ENCODE measurements around the gene CFAP65.

Gene CFAP65

DNA sequence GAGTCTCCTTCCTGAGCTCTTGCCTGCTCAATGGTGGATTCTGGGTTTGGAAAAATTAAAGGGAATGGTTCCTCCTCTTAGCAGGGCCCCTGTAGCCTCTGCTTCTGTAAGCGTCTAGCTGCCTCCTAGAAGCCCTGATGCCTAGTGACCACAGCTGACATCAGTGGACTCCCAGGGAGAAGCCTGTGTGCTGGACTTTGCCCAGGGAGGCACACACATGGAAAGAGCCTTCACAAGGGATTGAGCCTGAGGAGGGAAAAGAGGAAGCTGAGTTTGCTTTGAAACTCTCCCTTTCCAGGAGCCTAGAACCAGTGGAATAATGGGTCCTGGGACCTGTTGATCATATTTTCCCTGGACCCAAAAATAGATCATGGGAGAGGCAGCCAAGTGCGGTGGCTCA is 1.4 kb upstream of the CFAP65 start:
- peaks cover 3% of the 10 kb centered on the region for H3K4me1 ChIP-seq (ENCODE audit: control insufficient read depth, low read depth, low read length)
- H3K27ac ChIP-seq (ENCODE audit: low read length) = no peak overlapping the region
- peaks cover 63% of the 10 kb centered on the region for H3K27me3 ChIP-seq (ENCODE audit: control insufficient read depth, insufficient read depth, low read length)
- no peak overlapping the region for H3K9ac ChIP-seq (ENCODE audit: low read length)
- H3K9me3 ChIP-seq (ENCODE audit: control insufficient read depth, low read depth, low read length) = no peaks in the 10 kb centered on the region
- H3K4me3 ChIP-seq (ENCODE audit: low read length) = no peak overlapping the region
- H3K36me3 ChIP-seq (ENCODE audit: control insufficient read depth, low read depth, low read length) = no peaks in the 10 kb centered on the region

DNA sequence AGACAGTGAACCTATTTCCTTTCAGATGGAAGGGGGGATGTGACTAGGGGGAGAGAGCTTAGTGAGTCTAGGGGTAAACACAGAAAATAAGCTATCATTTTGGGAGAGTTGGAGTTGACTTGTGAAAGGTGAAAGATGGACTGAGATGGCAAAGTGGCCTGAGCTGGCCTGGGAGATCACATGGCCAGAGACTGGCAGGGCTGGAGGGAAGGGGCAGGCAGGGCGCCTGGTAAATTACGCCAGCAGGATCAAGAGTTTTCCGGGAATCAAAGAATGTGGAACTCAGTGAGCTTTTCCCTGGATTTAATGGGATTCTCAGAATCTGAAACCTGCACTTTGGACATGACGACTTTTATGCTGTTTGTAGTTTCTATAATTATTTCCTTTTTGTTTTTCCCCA is 841 bp upstream of the CFAP65 start:
- Histone ChIP-seq H3K27me3 (ENCODE audit: control insufficient read depth, insufficient read depth, low read length) (peaks cover 58% of the 10 kb centered on the region), H3K27ac (ENCODE audit: low read length) (no peak overlapping the region), H3K9me3 (ENCODE audit: control insufficient read depth, low read depth, low read length) (no peaks in the 10 kb centered on the region), H3K36me3 (ENCODE audit: control insufficient read depth, low read depth, low read length) (no peaks in the 10 kb centered on the region), H3K9ac (ENCODE audit: low read length) (no peak overlapping the region), H3K4me3 (ENCODE audit: low read length) (no peak overlapping the region), H3K4me1 (ENCODE audit: control insufficient read depth, low read depth, low read length) (peaks cover 3% of the 10 kb centered on the region)

DNA sequence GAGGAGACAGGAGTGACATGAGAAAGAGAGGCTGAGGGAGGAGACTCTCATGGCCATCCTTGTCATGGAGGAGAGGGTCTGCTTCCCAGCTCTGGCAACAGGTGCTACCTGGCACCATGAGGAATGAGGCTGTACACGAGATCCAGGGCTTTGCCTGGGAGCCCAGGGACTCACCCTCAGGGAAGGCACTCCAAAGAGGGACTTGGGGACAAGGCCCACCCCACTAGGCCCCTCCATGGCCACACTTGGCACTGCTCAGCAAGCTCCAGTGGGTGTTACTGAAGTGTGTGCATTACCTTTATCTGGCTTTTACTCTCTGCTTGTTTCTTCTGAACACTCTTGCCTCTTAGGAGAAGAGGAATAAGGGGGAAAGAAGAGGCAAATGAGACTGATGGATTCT is 2.7 kb downstream of the CFAP65 start:
- peaks cover 55% of the 10 kb centered on the region for H3K27me3 ChIP-seq (ENCODE audit: control insufficient read depth, insufficient read depth, low read length)
- H3K9ac ChIP-seq (ENCODE audit: low read length) = no peak overlapping the region
- H3K4me1 ChIP-seq (ENCODE audit: control insufficient read depth, low read depth, low read length) = peaks cover 3% of the 10 kb centered on the region
- no peak overlapping the region for H3K27ac ChIP-seq (ENCODE audit: low read length)
- H3K4me3 ChIP-seq (ENCODE audit: low read length) = no peak overlapping the region
- no peaks in the 10 kb centered on the region for H3K36me3 ChIP-seq (ENCODE audit: control insufficient read depth, low read depth, low read length)
- no peaks in the 10 kb centered on the region for H3K9me3 ChIP-seq (ENCODE audit: control insufficient read depth, low read depth, low read length)

DNA sequence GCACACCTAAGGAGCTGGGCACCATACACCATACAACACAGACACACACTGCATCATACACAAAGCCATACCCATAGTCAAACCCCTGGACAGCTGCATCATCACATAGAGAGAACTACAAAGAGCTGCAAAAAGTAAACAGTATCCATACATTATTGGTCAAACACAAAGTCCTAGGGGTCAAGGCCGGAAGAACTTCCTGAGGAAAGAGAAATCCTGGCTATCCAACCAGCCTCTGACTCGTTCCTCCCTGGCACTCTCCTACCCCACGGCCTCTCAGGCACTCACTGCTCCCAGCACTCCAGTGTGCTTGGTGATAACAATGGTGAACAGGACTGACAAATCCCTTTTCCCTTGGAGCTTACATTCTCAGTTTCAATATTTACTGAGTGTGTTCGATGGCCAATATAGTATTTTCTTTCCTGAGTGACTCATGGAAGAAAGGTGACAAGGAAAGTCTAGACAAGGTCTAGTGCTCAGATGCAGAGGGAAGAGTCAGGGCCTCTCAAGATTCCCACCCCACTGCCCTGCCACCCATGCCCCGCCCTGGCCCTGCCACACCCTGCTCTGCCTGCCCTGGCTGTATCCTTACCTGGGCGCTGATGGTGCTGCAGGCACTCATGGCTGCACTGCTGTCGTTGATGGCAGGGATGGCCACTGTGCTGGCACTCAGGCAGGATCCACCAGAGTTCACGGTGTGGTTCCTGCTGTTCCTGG is 3.4 kb downstream of the CFAP65 start:
- Histone ChIP-seq H3K36me3 (ENCODE audit: control insufficient read depth, low read depth, low read length) (no peaks in the 10 kb centered on the region), H3K27ac (ENCODE audit: low read length) (no peak overlapping the region), H3K4me1 (ENCODE audit: control insufficient read depth, low read depth, low read length) (peaks cover 3% of the 10 kb centered on the region), H3K9ac (ENCODE audit: low read length) (no peak overlapping the region), H3K4me3 (ENCODE audit: low read length) (no peak overlapping the region), H3K27me3 (ENCODE audit: control insufficient read depth, insufficient read depth, low read length) (peaks cover 48% of the 10 kb centered on the region), H3K9me3 (ENCODE audit: control insufficient read depth, low read depth, low read length) (no peaks in the 10 kb centered on the region)

DNA sequence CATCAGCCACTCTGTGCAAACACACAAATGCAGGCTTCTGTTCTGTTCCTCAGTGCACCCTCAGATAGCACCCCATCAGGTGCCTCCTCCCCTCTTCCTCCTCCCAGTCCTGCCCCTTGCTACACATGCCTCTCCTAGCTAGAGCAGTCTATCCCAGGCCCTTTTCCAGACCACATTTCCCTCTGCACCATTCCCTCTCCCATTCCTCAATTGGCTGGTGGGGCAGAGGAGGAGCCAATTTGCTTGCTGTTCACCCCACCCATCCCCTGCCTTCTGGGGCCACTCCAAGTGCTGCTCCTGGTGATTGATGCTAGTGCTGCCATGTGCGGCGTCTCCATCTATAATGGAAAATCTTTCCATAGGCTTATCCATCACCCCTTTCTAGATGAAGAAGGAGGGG is 5.4 kb downstream of the CFAP65 start:
- Histone ChIP-seq H3K36me3 (ENCODE audit: control insufficient read depth, low read depth, low read length) (no peaks in the 10 kb centered on the region), H3K9ac (ENCODE audit: low read length) (no peak overlapping the region), H3K9me3 (ENCODE audit: control insufficient read depth, low read depth, low read length) (no peaks in the 10 kb centered on the region), H3K4me1 (ENCODE audit: control insufficient read depth, low read depth, low read length) (no peaks in the 10 kb centered on the region), H3K27me3 (ENCODE audit: control insufficient read depth, insufficient read depth, low read length) (peaks cover 34% of the 10 kb centered on the region), H3K27ac (ENCODE audit: low read length) (no peak overlapping the region), H3K4me3 (ENCODE audit: low read length) (no peak overlapping the region)

DNA sequence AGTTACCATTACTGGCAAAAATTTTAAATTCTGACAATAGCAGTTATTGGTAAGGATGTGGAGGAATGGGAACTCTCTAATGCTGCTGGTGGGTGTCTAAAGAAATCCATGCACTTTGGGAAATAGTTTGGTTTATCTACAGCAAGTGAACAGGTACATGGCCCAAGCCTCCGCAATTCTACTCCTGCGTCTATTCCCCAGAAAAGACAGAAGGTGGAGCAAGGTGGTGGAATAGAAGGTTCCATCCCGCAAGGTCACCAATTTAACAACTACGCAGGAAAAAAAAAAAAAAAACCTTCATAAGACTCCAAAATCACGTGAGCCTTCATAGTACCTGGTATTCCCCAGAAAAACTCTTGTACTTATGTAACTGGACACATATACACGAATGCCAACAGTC is 6.5 kb downstream of the CFAP65 start:
- H3K36me3 ChIP-seq (ENCODE audit: control insufficient read depth, low read depth, low read length) = no peaks in the 10 kb centered on the region
- H3K9me3 ChIP-seq (ENCODE audit: control insufficient read depth, low read depth, low read length) = no peaks in the 10 kb centered on the region
- peaks cover 25% of the 10 kb centered on the region for H3K27me3 ChIP-seq (ENCODE audit: control insufficient read depth, insufficient read depth, low read length)
- no peaks in the 10 kb centered on the region for H3K4me1 ChIP-seq (ENCODE audit: control insufficient read depth, low read depth, low read length)
- H3K9ac ChIP-seq (ENCODE audit: low read length) = no peak overlapping the region
- H3K4me3 ChIP-seq (ENCODE audit: low read length) = no peak overlapping the region
- H3K27ac ChIP-seq (ENCODE audit: low read length) = no peak overlapping the region

DNA sequence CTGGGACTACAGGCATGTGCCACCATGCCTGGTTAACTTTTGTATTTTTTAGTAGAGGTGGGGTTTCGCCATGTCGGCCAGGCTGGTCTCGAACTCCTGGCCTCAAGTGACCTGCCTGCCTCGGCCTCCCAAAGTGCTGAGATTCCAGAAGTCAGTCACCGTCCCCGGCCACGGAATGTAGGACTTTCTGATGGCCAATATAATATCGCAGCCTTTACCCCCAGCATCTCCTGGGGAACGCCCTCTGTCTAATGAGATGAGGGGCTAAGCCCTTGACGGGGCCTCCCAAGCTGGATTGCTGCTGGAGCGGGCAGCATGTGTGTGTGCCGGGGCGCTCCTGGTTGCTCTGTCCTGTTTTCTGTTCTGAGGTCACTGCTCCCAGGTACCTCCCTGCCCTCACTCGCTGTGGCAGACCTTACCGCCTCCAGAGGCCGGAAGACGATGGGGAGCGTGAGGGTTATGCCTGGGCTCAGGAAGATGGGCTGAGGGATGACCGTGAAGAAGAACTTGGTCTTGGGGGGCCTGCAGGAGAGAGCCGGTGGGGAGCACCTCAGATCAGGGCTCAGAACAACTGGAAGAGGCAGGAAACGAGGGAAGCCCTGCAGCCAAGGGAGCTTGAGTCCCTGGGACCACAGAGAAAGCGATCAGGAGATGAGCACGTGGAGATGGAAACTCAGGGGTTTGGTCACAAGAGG is 9.1 kb downstream of the CFAP65 start:
- Histone ChIP-seq H3K27me3 (ENCODE audit: control insufficient read depth, insufficient read depth, low read length) (peaks cover 20% of the 10 kb centered on the region), H3K9ac (ENCODE audit: low read length) (no peak overlapping the region), H3K36me3 (ENCODE audit: control insufficient read depth, low read depth, low read length) (no peaks in the 10 kb centered on the region), H3K4me1 (ENCODE audit: control insufficient read depth, low read depth, low read length) (no peaks in the 10 kb centered on the region), H3K4me3 (ENCODE audit: low read length) (no peak overlapping the region), H3K27ac (ENCODE audit: low read length) (no peak overlapping the region), H3K9me3 (ENCODE audit: control insufficient read depth, low read depth, low read length) (no peaks in the 10 kb centered on the region)

DNA sequence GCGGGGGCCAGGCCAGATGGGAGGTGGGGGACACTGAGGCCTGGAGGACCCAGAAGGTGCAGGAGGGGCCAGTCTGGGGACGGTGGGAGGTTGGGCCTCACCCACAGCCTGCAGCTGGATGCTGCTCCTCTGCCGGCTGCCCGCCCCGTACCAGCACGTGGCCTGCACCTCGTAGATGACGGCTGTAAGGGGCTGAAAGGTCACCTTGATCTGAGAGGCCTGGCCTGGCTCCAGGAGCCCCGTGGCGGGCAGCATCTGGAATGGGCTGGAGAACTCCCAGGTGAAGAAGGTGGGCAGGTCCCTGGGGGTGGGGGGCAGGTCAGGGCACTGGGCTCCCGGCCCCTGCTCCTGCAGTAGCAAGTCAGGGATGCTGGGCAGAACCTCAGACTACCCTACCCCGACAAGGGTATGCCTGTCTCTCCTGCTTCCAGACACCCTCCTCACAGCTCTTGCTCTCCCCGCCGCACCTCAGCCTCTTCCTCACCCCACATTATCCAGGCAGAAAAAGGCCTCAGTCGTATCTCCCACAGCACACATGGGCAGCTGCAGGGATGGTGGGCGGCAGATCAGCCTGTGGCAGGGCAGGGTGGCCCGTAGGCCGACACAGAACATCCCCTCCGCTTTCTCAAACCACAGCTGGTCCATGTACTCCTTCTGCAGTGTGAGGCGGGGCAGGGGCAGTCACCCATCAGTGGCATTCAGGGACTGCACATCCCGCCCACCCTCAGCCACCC is 10.1 kb downstream of the CFAP65 start:
- H3K36me3 ChIP-seq (ENCODE audit: control insufficient read depth, low read depth, low read length) = no peaks in the 10 kb centered on the region
- no peaks in the 10 kb centered on the region for H3K9me3 ChIP-seq (ENCODE audit: control insufficient read depth, low read depth, low read length)
- no peak overlapping the region for H3K4me3 ChIP-seq (ENCODE audit: low read length)
- H3K27me3 ChIP-seq (ENCODE audit: control insufficient read depth, insufficient read depth, low read length) = peaks cover 12% of the 10 kb centered on the region
- H3K4me1 ChIP-seq (ENCODE audit: control insufficient read depth, low read depth, low read length) = no peaks in the 10 kb centered on the region
- no peak overlapping the region for H3K27ac ChIP-seq (ENCODE audit: low read length)
- H3K9ac ChIP-seq (ENCODE audit: low read length) = no peak overlapping the region

DNA sequence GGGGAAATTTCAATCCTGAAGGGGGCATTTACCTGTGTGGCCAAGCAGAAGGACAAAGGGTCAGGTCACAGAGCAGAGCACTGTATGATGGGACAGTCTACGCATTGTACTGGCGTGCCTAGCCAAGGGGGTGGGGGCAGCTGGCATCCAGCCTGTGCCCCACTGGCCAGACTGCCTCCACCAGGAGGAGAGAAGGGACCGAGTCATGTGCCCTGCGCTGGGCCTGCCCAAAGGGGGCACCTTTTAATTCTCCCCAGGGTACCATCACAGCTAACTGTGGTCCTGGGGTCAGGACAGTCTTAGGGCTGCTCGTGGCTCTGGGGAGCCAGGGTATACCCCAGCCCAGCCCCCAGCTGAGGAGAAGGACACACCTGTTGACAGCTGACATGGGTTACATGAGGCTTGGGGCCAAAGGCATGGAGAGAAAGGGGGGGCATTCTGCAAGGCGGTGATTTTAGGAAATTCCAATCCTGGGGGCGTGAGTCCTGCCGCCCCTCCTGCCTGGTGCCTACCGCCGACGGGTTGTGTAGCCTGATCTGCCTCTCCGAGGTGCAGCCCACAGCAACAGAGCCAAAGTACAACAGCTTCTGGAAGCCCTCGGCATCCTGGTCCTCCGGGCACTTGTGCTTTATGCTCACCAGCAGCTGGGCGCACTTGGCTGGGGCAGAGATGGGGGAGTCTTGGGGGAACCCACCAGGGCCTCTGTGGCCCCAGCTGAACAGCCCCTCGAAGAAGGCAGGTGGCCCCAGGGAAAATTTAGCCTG is 11.0 kb downstream of the CFAP65 start:
- Histone ChIP-seq H3K36me3 (ENCODE audit: control insufficient read depth, low read depth, low read length) (no peaks in the 10 kb centered on the region), H3K9me3 (ENCODE audit: control insufficient read depth, low read depth, low read length) (no peaks in the 10 kb centered on the region), H3K4me1 (ENCODE audit: control insufficient read depth, low read depth, low read length) (no peaks in the 10 kb centered on the region), H3K27me3 (ENCODE audit: control insufficient read depth, insufficient read depth, low read length) (peaks cover 12% of the 10 kb centered on the region), H3K4me3 (ENCODE audit: low read length) (no peak overlapping the region), H3K27ac (ENCODE audit: low read length) (no peak overlapping the region), H3K9ac (ENCODE audit: low read length) (no peak overlapping the region)

DNA sequence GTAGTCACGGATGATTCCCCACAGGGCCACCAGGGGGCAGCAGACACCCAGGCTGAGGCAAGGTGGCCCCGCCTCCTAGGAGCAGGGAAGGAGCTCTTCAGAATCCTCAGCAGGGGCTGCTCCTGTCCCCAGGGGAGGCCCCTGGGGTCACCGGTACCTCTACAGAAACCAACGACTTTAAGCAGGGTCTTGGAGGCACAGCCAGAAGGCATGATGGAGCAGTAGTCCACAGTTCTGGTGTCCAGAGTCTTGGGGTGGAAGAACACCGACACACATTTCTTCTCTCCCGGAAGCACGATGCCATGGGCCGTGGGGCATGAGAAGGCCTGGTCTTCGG is 11.5 kb downstream of the CFAP65 start:
- Histone ChIP-seq H3K9me3 (ENCODE audit: control insufficient read depth, low read depth, low read length) (no peaks in the 10 kb centered on the region), H3K4me1 (ENCODE audit: control insufficient read depth, low read depth, low read length) (no peaks in the 10 kb centered on the region), H3K36me3 (ENCODE audit: control insufficient read depth, low read depth, low read length) (no peaks in the 10 kb centered on the region), H3K9ac (ENCODE audit: low read length) (no peak overlapping the region), H3K27me3 (ENCODE audit: control insufficient read depth, insufficient read depth, low read length) (peaks cover 9% of the 10 kb centered on the region), H3K27ac (ENCODE audit: low read length) (no peak overlapping the region), H3K4me3 (ENCODE audit: low read length) (no peak overlapping the region)

DNA sequence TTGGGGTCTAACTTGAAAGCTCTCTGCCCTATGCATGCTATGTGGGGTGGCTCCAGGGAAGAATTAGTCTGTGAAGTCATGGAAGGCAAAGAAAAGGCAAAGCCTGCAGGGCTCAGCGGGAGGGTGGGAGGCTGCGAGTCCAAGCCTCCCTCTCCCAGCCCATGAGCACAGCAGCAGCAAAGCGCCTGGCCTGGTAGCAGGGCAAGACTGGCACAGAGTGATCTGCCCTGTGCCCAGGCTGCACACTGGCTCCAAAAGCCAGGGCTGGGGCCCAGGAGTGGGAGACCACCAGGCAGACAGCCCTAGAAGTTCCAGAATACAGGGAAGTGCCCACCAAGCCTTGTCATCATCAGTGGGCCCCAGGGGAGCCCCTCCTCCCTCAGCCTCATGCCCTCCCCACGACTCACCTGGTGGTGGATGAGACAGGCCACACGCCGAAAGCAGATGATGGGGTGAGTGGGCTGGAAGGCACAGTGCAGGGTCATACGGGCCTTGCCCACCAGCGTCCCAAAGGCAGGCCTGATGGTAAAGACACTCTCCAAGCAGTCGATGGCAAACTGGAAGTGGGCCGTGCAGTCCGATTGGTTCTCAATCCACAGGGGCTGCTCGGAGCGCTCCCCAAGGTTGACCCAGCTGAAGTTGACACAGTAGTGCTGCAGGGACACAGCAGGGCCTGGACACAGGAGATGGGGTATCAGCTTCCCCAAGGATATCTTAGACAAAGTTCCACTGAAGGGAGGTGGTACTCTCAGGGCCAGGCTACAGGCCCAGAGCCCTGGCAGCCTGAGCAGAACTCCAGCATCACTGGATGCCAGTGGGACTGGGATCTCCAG is 12.1 kb downstream of the CFAP65 start:
- Histone ChIP-seq H3K4me1 (ENCODE audit: control insufficient read depth, low read depth, low read length) (no peaks in the 10 kb centered on the region), H3K27me3 (ENCODE audit: control insufficient read depth, insufficient read depth, low read length) (peaks cover 3% of the 10 kb centered on the region), H3K9me3 (ENCODE audit: control insufficient read depth, low read depth, low read length) (no peaks in the 10 kb centered on the region), H3K27ac (ENCODE audit: low read length) (no peak overlapping the region), H3K4me3 (ENCODE audit: low read length) (no peak overlapping the region), H3K9ac (ENCODE audit: low read length) (no peak overlapping the region), H3K36me3 (ENCODE audit: control insufficient read depth, low read depth, low read length) (no peaks in the 10 kb centered on the region)
